Effector memory CD4-positive, alpha-beta T cell (primary cell): Measurements from ENCODE around the gene CARHSP1.
"Not testable (repeated sequence)": the region's sequence is repeated elsewhere in the genome, so short reads cannot be mapped to it uniquely, and the experiment has no call there.

Source experiments
- DNase-seq, 3 donors: peaks; one replicate each; pipeline ENCODE4 v3.0.0-alpha.2; 2020
- H3K27ac ChIP-seq: 2 replicates; pipeline ENCODE4 v1.7.0; 2013; ENCODE audit warnings: mild to moderate bottlenecking, low read length, moderate library complexity; ENCODE audit not compliant: insufficient read depth, poor library complexity, severe bottlenecking
- H3K27me3 ChIP-seq: replicated peaks from 2 replicates; pipeline ENCODE4 v1.7.0; 2013; ENCODE audit warnings: mild to moderate bottlenecking, low read length; ENCODE audit not compliant: insufficient read depth, control insufficient read depth, poor library complexity, severe bottlenecking
- H3K36me3 ChIP-seq: 2 replicates; pipeline ENCODE4 v1.7.0; 2013; ENCODE audit warnings: mild to moderate bottlenecking, low read length, moderate library complexity; ENCODE audit not compliant: control insufficient read depth, insufficient read depth
- H3K4me1 ChIP-seq: 2 replicates; pipeline ENCODE4 v1.7.0; 2013; ENCODE audit warnings: low read length, mild to moderate bottlenecking; ENCODE audit not compliant: control insufficient read depth, insufficient read depth, poor library complexity, severe bottlenecking
- H3K4me3 ChIP-seq: 2 replicates; pipeline ENCODE4 v1.7.0; 2013; ENCODE audit warnings: low read length, low read depth, mild to moderate bottlenecking; ENCODE audit not compliant: insufficient read depth, poor library complexity, severe bottlenecking
- H3K9me3 ChIP-seq: 2 replicates; pipeline ENCODE4 v1.7.0; 2013; ENCODE audit warnings: mild to moderate bottlenecking, low read length, moderate library complexity; ENCODE audit not compliant: control insufficient read depth

Gene CARHSP1

DNA sequence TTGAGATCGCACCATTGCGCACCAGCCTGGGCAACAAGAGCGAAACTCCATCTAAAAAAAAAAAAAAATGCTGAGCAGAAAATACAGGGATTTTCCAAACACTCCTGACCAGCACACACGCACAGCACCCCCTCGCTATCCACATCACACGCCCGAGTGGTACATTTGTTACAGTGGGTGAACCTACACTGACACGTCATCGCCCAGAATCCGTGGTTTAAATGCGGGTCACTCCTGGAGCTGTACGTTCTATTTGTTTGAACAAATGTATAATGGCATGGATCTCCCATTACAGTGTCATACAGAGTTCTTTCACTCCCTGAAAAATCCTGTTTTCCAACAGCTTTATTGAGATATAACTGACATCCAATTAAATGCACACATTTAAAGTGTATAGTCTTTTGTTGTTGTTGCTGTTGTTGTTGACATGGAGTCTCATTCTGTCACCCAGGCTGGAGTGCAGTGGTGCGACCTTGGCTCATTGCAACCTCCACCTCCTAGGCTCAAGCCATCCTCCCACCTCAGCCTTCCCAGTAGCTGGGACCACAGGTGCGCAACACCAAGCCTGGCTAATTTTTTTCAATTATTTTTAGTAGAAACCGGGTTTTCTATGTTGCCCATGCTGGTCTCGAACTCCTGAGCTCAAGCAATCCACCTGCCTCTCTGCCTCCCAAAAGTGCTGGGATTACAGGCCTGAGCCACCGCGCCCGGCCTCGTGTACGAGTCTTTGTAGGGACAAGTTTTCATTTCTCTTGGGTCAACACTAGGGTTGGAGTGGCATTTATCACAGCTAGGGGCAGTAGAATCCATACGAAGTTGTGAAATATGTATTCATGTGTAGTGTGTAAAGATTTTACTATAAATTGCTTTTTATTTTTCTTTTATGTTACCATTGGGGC, 4.4 kb upstream of the CARHSP1 start:
- no peaks in the 10 kb centered on the region for H3K27me3 ChIP-seq
- H3K27ac ChIP-seq, result no peak overlapping the region
- H3K36me3 ChIP-seq, result no peaks in the 10 kb centered on the region
- DNase-seq, result no peak
- H3K4me1 ChIP-seq, result peaks cover 2% of the 10 kb centered on the region
- no peak overlapping the region for H3K4me3 ChIP-seq
- no peaks in the 10 kb centered on the region for H3K9me3 ChIP-seq

DNA sequence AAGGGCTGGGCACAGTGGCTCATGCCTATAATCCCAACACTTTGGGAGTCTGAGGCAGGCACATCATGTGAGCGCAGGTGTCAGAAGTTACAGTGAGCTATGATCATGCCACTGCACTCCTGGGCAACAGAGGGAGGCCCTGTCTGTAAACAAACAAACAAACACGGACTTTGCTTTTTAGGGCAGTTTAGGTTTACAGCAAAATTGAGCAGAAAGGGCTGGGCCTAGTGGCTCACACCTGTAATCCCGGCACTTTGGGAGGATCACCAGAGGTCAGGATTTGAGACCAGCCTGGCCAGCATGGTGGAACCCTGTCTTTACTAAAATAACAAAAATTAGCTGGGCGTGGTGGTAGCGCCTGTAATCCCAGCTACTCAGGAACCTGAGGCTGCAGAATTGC, 3.3 kb upstream of the CARHSP1 start:
- Histone ChIP-seq H3K4me3 (no peak overlapping the region), H3K27me3 (no peaks in the 10 kb centered on the region), H3K4me1 (peaks cover 11% of the 10 kb centered on the region), H3K36me3 (no peaks in the 10 kb centered on the region), H3K9me3 (no peaks in the 10 kb centered on the region), H3K27ac (no peak overlapping the region)
- DNase-seq, result no peak

DNA sequence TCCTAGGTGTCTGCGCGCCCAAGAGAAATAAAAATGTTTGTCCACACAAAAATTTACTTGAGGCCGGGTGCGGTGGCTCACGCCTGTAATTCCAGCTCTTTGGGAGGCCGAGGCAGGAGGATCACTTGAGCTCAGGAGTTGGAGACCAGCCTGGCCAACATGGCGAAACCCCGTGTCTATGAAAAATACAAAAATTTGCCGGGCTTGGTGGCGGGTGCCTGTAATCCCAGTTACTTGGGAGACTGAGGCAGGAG, 1.1 kb upstream of the CARHSP1 start:
- not testable (repeated sequence) for H3K9me3 ChIP-seq, H3K27ac ChIP-seq, H3K27me3 ChIP-seq, H3K36me3 ChIP-seq, DNase-seq, H3K4me3 ChIP-seq
- peaks cover 14% of the 10 kb centered on the region for H3K4me1 ChIP-seq

DNA sequence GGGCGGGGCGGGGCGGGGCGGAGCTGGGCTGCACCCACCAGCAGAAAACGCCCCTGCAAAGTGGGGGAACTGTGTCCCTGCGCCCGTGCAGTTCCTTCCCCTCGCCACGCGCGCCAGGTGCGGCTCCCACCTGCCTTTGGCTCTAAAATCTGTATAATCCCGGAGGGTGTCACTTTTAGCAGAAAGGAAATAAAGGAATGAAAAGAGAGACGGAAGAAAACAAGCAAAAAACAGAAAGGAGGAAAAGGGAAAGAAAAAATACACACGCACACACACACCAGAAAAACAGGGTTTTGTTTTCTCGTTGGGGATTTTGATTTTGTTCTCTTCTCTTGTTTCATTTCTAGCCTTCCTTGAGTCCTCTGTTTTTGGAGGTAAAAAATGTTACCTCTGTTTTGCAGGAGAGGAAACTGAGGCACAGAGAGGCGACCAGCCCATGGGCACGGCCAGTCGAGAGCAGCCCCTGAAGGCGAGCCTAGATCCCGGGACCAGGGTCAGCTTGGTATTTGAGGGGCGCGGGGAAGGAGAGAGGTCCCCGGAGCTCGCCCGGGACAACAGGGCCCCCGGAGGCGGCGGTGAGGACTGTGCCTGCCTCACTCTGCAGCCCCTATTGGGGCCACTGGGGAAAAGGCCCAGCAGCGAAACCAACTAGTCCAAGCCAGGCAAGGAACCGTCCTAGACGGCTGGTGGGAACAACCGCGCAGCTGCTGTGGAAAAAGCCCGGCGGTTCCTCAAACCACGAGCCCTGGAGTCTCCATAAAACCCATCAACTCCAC, 594 bp upstream of the CARHSP1 start:
- H3K4me3 ChIP-seq, result no peak overlapping the region
- no peaks in the 10 kb centered on the region for H3K27me3 ChIP-seq
- H3K9me3 ChIP-seq, result no peaks in the 10 kb centered on the region
- no peak overlapping the region for H3K27ac ChIP-seq
- DNase-seq, result no peak
- peaks cover 14% of the 10 kb centered on the region for H3K4me1 ChIP-seq
- no peaks in the 10 kb centered on the region for H3K36me3 ChIP-seq

DNA sequence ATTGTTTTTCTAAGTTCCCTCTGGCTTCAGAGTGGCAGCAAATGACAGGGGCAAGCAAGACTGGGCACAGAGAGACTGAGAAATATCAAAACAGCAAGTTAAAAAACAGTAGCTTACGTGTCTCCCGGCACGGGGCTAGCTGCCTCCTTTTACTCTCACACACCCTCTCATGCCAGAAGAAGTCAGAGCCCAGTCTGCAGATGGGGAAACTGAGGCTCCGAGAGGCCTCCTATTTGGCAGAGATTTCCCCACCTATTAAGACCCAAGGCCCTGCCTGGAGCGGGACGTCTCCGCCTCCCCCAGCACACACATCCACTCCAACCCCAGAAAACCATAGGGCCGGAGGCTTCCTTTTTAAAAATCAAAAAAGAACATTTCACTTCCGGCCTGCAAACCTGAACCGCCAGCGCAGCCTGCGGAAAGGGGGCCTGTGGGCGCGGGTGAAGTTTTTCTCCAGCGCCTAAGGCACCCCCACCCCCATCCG, 832 bp downstream of the CARHSP1 start:
- Histone ChIP-seq H3K4me3 (peak overlapping the region; percentile 88), H3K4me1 (peaks cover 14% of the 10 kb centered on the region)
- no peak for DNase-seq

DNA sequence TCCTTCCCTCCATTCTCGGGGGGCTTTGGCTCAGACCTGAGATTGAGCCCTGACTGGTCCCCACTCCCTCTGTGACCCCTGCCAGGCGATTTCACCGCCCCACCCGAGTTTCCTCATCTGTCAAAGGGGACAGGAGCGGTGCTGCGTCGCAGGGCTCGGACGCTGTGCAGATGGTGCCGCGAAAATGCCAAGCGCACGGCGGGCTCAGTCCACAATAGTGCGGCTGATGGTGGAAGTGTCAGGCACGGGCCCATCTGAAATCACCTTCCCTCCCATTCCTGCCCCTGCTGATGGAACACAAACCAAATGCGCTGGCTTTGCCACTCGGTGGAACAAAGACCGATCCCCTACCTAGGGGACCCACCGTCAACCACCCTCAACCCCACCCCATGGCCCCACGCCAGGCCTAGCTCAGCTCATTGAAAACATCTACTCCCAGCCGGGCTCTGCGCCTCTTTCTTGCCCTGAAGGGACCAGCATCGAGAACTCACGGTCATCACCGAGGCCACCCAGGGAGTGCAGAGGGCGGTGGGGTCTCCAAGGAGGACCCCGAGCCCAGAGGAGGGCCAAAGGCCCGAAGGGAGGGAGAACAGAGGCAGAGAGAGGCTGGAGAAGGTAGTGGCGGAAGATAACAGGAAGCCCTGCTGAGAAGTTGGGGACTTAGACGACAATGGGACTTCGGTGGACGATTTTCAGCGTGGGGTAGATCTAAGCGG, 1.4 kb downstream of the CARHSP1 start:
- Histone ChIP-seq H3K27ac (peak overlapping the region; percentile 55), H3K27me3 (no peaks in the 10 kb centered on the region), H3K36me3 (no peaks in the 10 kb centered on the region), H3K9me3 (no peaks in the 10 kb centered on the region), H3K4me3 (peak overlapping the region; percentile 88), H3K4me1 (peaks cover 14% of the 10 kb centered on the region)
- no peak for DNase-seq

More for the DNA sequence above, 832 bp downstream of the CARHSP1 start:
- H3K9me3 ChIP-seq, result no peaks in the 10 kb centered on the region
- peak overlapping the region; percentile 55 for H3K27ac ChIP-seq
- no peaks in the 10 kb centered on the region for H3K36me3 ChIP-seq
- H3K27me3 ChIP-seq, result no peaks in the 10 kb centered on the region

DNA sequence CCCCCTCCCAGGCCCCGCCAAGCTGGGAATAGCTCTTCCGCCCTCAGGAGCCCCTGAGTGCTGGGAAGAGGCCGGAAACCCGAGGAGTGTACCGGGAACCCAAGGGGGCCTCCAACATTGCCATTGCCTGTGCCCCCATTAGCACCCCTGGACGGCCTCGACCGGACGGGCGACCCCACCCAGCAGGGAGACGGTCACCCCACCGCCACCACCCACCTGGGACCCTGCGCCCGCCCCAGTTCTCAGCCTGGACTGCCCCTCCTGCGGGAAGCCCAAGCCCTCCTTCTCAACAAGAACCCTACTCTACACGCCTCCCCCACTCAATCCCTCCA, 2.0 kb downstream of the CARHSP1 start:
- DNase-seq, result no peak
- Histone ChIP-seq H3K27ac (peak overlapping the region; percentile 55), H3K27me3 (no peaks in the 10 kb centered on the region), H3K4me1 (peaks cover 14% of the 10 kb centered on the region), H3K4me3 (peak overlapping the region; percentile 88), H3K9me3 (no peaks in the 10 kb centered on the region), H3K36me3 (no peaks in the 10 kb centered on the region)

DNA sequence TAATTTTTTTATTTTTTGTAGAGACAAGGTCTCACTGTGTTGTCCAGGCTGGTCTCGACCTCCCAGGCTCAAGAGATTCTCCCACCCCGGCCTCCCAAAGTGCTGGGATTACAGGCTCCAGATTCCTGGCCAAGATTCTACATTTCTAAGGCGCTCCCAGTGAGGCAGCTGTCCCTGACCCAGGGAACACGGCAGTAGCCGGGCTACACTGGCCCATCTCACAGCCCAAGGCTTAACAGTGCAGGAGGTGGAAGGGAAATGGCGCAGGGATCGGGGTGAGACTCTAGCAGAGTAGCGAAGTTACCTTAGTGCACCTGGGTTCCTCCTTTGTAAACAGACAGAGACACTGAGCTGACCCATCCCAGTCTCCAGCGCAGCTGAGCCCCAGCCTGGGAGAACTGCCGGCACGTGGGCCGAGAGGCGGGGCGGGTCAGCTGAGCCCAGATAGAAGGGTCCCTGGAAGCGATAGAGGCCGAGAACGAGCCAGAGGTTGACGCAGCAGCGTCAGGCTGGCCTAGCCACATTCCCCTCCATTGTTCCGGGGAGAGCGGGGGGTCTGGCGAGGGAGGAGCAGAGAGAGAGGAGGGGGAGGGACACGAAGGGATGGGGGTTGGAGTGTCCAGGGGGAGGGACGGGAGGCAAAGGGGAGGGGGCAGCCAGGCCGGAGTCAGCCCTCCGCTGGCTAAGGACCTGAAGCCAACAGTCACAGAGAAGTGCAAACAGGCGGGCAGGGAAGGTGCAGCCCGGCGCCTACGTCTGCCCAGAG, 2.5 kb downstream of the CARHSP1 start:
- Histone ChIP-seq H3K27ac (peak overlapping the region; percentile 55), H3K36me3 (no peaks in the 10 kb centered on the region), H3K4me1 (peaks cover 14% of the 10 kb centered on the region), H3K4me3 (peak overlapping the region; percentile 88), H3K9me3 (no peaks in the 10 kb centered on the region), H3K27me3 (no peaks in the 10 kb centered on the region)
- no peak for DNase-seq

DNA sequence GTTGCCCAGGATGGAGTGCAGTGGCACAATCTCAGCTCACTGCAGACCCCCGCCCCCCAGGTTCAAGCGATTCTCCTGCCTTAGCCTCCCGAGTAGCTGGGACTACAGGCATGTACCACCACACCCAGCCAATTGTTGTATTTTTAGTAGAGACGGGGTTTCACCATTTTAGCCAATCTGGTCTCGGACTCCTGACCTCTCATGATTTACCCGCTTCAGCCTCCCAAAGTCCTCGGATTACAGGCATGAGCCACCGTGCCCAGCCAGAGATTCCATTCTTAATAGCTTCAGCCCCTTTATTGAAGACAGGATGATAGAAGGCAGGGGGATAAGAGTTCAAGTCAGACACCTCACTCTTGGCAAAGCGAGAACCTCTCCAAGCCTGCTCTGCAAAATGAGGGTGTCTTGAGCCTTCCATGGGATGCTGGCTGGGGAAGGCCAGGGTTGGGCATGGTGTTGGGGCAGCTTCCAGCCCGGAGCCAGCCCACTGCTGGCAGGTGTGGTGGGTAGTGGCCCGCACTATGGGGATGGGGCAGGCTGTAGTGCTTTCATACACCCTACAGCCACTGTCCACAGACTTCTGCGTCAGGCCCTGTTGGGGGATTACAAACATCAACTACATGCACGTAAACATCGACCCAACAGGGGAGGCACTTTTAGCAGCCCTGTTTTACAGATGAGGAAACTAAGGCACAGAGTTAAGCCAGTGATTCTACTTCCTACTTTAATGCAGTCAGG, 3.5 kb downstream of the CARHSP1 start:
- Histone ChIP-seq H3K4me1 (peaks cover 12% of the 10 kb centered on the region), H3K9me3 (no peaks in the 10 kb centered on the region), H3K27ac (no peak overlapping the region), H3K36me3 (no peaks in the 10 kb centered on the region), H3K27me3 (no peaks in the 10 kb centered on the region), H3K4me3 (no peak overlapping the region)
- no peak for DNase-seq
